HG02981 (cell line): ENCODE measurements around the gene RASSF8.

Experiments used
- ATAC-seq: cut with Tn5 transposase; IDR thresholded peaks from one replicate; pipeline ENCODE4 v1.9.1; 2021; ENCODE audit warnings: mild to moderate bottlenecking, moderate library complexity; ENCODE audit not compliant: unreplicated experiment

The RASSF8 gene

DNA sequence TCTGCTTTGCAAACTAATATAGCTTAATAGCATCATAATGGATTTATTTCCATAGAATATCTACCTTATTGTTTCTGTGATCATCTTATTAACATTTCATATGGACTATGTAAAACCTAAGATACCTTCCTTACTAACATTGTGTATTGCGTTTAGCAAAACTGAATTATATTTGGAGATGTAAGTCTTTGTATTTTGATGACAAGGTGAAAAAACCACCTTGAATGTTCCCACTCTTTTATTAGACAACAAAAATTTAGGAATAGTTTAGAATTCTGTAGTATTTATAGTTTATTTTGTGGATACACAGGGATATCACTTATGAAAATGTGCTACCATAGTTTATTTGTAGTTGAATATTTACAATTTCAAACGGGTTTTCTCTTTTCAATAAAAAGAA, 32.0 kb downstream of the RASSF8 start:
- ATAC-seq, result no peak

DNA sequence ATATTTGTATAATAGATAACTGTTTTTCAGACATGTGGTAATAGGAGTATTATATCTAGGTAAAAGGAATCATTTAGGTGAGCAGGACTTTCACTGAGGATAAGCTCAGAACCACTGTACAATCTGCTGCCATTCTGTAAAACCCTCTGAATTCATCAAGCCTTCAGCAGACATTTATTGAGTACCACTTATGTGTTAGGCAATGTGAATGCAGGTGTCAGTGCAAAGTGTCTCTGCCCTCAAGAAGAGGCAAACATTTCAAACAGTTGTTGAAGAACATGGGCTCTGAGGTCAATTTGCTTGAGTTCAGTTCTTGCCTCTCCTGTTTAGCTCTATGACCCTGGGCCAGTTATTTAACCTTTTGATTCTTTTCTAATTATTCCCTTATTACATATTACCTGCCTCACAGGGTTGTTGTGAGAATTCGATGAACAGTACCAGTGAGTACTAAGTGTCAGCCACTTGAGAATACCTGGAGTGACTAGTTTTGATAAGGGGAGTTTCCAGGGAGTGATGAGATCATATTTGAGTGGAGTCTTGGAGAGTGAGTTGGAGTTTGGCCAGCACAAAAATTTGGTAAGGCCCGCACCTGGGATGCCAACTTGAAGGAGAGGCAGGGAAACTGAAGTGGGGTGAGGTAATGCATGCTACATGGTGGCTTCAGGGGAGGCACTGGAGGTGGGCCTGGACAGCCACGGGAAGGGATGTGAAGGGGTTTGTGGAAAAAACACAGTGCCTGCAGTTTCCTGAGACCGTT, 33.7 kb downstream of the RASSF8 start:
- ATAC-seq, result no peak

DNA sequence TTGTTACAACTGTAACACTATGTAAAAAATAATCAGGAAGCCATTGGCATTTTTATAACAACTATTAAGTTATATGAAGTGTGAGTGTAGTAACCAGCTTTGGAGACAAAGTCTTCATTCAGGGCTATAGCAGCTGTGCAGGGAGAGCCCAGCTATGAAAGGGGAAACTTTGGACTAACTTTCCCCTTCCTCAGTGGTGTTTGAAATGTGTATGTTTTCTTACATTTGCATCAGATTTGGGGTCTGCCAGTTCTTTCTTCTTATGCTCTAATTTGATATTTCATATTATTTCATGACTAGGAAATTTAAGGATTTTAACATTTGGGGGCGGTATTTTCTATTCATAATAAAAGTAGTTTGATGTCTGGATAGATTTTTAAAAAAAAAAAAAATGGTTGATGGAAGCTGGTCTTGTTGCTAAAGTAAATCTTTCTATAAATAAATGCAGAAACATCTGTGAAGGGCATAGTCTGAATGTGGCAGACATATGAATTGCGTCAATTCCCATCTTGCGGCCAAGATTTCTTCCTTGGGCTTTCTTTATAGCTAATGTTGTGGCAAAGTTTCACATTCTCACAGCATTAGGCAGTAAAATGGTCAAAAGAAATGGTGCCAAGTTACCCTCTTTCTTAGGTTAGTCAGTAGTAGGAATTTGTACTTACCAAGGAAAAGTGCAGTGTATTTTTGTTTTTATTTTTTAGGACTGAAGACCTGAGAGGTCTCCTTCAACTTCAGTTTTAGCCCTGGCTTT, 35.6 kb downstream of the RASSF8 start:
- ATAC-seq, result no peak

DNA sequence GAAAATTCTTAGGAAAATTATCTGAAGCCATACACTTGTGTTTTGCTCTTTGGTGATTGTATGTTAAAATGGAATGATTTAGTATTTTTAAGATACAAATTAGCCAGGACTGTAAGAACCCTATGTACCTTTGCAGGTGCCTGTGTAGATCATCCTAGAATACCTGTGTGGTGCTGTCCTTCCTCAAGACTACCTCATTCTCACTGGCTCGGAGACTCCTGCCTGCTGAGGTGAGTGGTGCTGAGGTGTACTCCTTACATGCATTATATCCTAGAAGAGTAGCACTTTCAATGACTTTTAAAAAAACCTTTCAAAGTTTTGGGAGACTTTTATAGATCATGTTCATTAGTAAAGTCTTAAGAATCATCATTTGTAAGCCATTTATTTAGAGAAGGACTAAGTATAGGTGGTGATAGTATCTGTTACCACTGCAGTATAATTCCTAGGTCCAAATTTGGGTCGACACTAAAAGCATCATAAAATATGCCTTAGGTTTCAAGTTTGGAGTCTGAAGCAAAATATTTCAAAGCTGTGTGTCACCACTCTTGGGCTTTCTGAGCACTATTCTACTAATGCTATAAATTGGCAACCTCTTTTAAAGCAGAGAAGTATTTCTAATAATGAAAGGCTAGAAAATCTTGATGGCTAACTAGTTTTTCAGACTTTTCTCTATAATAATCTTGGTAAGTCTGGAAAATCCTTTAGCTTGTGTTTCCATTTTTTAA, 36.6 kb downstream of the RASSF8 start:
- ATAC-seq, result no peak

DNA sequence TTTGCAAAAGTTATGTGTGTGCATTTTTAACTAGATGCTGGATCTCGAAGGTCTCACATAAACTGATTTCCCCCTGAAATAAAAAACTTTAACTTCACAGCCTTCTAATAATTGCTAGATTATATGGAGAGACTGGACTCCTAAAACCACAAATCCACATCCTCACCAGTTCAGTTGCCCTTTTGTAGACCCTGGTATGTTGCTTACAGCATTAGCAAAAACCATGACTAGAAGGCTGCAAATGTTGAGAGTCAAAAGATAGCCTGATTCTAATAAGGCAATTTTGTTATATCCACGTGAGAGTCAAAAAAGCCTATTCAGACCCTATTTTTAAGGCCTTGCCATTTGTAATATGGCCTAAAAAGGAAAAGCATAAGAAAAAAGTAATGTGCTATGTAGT, 37.4 kb downstream of the RASSF8 start:
- no peak for ATAC-seq

DNA sequence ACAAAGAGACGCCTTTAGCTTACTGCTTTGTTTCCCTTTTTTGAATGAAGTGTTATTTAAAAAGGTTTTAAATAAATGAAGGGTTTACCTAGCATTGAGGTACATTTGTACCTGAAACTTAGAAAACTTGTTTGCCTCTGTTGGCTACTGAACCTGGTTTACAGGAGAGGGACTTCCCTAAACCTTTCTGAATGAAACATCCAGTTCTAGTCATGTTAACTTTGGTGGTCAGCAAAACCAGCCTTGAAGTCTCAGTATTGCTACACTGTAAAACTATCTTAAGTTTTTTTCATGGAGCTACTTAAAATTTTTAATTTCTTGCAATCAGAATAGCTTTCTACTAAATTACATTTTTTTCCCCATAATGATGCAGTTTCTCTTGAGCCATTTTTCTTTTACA, 38.2 kb downstream of the RASSF8 start:
- no peak for ATAC-seq

DNA sequence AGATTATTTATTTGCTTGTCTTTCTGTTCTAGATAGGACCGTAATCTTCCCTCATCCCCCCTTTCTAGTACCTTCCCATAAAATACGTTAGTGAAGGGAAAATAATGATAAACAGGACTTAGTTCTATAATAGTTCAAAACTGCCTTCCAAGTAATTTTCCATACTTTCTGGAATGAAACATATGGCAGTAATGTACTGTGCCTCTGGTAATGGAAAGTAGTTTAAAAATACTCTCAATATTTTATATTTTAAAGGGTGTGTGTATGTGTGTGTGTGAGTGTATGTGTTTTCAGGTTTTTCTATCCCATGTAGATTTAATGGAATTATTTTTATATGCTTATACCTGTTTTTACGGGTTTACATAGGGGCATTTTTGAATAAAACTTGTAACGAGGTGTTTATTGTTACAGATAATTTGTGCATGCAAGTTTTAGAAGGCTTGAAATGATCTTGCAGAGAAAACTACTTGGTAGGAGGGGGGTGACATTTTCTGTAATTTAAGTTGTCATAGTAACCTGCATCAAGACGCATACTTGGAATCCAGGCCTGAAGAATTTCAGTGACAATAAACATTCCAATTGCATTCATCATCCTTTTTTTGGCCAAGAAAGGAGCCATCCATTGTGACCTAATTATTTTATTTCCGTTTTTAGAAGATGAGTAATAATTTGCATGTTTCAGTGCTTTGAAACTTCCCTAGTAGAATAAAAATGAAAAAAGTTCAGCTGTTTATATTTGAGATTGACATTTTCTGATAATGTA, 38.9 kb downstream of the RASSF8 start:
- ATAC-seq, result no peak

DNA sequence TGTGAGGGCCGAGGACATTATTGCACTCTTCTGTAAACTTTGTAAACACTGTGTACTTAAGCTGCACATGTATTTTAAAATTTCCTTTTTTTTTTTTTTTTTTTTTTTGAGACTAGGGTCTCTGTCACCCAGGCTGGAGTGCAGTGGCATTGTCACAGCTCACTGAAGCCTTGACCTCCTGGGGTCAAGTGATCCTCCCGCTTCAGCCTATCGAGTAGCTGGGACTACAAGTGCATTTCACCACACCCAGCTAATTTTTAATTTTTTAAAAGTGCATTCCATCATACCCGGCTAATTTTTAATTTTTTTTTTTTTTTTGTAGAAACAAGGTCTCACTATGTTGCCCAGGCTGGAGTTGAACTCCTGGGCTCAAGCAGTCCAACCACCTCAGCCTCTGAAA, 42.4 kb downstream of the RASSF8 start:
- no peak for ATAC-seq

DNA sequence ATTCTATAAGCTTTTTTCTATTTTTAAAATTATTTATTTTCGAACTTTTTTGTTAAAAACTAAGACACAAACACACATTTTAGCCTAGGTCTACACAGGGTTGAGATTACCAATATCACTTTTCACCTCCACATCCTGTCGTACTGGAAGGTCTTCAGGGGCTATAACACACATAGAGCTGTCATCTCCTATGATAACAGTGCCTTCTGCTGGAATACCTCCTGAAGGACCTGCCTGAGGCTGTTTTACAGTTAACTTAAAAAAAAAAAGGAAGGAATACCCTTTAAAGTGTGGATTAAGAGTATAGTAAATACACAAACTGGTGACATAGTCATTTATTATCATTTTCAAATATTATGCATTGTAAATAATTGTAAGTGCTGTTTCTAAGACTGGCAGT, 43.0 kb downstream of the RASSF8 start:
- ATAC-seq, result no peak

DNA sequence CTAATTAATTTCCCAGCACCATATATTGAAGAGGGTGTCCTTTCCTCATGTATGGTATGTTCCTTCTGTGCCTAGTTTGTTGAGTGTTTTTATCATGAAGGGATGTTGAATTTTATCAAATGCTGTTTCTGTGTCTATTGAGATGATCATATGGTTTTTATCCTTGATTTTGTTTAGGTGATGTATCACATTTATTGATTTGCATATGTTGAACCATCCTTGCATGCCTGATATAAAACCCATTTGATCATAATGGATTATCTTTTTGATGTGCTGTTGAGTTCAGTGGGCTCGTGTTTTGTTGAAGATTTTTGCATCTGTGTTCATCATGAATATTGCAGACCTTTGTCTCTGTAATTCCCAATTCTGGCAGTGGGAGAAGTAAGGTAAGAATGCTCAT, 44.6 kb downstream of the RASSF8 start:
- ATAC-seq, result no peak

DNA sequence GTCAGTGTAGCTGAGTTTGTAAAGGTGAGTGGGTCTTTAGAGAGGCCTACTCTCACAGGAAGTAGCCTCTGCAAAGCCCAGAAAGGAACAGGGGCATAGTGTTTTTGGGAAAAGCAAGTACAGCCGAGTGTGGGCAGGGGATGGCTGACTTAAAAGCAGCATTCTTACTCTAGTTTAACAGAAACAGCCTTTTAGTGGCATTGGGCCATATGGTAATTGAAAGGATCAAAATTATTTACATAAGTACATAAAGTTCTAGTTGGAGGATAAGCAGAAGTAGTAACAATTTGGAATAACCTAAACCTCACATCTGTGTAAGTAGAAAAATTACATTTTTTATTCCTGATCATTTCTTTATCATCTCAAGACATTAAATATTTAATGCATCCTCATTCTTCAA, 49.1 kb downstream of the RASSF8 start:
- no peak for ATAC-seq

DNA sequence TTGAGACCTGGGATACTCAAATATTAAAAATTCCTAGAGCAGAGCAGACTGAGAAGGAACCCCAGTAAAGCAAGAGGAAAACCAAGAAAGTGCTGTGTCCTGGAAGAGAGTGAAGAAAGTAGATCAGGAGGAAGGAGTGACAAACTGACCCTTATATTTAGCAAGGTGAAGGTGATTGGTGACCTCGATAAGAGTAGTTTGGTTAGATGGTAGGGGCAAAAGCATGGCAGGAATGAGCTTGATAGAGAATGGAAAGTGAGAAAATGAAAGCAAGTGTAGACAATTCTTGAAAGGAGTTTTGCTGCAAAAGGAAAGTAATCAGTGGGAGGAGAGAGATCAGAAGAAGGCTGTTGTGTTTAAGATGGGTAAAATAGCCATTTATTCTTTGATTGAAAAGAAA, 51.1 kb downstream of the RASSF8 start:
- ATAC-seq, result no peak

DNA sequence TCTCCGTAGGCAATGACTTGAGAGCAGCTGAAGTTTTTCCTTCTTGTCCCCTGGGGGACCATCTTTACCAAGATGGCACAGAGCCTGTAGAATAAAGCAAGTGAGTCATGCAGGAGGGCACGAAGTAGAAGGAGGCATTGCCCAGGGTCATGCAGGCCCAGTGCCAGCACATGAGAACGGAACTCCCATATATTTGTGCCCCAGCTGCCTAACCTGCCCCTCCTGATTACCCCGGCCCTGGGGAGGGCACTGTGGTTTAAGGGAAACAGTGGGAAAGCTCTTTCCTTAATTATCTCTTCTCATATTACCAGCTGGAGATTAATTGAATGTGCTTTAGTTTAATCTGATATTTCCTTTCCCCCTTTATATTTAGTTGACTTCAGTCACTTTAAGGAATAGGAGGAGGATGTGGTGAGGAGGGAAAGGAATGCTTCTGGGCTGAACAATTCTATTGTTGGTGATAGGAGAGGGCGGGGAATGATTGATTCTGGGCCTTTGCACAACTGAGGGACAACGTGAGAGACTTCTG, 51.9 kb downstream of the RASSF8 start:
- no peak for ATAC-seq

DNA sequence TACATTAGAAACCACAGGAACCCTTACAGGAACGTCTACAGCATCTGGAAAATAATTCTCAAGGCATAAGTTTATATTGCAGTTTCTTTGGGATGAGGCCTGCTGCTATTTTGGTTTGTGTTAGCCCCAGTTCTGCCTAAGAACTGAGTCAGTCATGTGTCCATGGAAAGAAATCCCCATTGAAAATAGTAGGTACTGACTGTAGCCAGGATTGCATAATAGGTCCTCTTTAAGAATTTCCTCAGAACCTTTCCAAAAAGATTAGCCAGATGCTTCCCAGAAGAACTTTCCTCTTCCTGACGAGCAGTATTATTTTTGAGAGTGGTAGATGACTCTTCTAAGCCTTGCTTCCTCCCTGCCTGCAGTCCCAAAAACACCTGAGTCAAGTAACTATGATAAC, 52.6 kb downstream of the RASSF8 start:
- no peak for ATAC-seq

DNA sequence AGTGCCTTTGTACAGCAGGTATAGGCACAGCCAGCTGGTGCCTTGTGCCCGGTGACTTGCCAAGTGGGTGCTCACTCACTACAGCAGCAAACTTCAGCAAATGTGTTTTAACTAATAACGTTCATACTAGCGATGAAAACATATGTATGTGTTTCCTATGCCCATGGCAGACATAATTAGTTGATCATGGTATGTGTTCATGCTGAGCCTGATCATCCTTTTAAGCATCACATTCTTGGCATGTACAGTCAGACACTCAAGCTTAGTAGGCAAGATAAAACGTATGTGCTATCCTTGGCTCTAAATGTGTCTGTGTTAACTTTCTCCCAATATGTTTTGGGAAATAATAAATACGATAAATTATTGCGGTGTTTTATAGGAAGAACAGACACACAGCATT, 55.6 kb downstream of the RASSF8 start:
- no peak for ATAC-seq

DNA sequence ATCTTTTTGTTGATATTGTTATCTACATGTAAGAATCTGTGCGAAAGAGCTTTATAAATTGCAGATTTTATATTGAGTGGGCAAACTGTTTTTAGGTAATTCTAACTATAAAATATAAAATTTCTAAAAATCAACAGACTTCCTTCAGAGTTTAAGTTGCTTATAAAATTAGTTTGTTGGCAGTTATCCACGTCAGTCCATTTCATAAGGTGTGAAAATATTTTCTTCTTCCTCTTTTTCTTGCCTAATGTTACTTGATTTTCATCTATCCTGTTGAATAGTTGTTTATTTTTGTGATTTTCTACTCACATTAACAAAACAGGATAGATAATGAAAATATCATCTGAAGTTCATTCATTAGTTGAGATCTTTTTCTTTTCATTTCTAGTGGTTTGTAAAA, 58.0 kb downstream of the RASSF8 start:
- no peak for ATAC-seq

DNA sequence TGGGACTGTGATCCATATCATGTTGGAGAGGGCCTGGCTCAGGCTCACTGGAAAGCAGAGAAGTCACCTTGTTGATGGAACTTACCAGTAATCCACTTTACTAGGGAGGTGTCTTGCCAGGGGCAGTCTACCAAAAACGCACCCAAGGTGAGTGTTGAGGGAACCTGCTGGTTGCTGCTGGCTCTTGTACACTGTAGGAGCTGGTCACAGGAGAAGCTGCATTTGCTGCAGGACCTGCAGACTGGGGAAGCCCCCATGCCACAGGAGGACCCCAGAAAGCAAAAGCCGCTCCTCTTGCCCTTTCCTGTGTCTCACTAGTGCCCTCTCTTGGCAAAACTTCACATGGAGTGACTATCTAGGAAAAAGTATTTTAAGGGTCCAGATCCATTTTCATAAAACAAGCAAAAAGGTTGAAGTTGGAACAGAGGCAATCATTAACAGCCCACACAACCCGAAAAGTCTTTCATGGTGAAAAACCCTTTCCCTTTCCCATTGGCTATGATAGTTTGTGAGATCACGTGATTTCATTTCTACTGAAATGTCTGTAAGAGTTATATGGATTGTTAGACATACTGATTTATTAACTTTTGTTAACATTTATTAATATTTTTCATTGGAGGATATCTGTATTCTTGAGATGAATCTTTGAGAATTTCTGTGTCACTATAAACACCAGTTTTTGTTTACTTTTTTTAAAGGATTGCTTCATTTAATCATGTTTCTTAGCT, 59.2 kb downstream of the RASSF8 start:
- ATAC-seq, result no peak

DNA sequence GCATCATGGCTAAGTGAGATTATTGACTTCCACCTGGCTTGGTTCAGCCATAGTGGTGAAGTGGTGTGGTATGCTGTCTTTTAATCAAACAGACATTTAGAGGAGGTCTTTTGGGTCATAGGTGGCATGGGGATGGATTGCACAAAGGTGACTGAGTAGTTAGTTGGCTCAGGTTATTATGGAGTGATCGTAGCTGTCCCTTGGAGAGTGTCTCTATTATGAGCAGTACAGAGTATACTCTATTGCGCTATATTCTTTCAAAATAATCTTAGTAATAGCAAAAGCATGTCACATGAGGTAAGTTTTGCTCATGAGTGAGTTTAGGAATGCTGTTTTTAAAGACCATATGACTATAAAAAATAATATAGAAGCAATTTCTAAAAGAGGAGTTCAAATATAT, 60.4 kb downstream of the RASSF8 start:
- ATAC-seq, result no peak

DNA sequence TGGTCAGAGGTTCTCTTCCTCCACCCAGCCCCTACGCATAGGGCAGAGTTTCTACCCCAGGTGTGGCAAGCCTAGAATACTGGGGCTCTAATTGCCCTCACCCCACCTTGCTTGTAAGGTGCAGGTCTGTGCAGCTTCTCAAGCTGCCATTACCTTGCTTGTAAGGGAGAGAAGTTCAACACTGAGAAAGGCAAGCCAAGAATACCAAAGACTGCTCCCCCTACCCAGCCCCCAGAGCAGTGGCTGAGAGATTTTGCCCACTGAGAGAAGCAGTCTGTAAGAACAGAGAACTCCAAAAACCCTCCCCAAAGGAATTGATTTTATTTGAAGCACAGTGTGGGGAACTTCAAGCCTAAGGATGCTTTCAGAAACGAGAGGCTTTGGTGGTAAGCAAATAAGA, 63.1 kb downstream of the RASSF8 start:
- ATAC-seq, result no peak

DNA sequence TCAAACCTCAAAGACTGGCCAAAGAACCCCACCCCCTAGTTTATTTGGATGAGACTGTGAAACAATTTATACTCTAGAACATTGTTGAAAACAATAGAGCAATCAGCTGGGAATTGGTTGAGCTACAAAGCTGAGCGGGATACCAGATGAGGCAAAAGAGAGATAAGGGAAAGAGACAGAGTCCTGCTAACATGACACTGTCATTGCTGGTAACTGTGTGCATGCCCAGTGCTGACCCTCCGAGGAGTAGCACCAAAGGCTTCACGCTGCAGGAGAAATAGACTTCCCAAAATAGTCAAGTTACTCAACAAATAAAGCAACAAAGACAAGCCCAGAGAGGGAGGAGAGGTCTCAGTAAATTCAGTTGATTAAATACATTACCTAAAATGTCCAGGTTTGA, 63.6 kb downstream of the RASSF8 start:
- ATAC-seq, result no peak
